Activated T-helper 2 cell treated with anti-CD3 and anti-CD28 coated beads, Interferon-gamma antibody, Interleukin-2, Interleukin-4, amounts not matched to agents 10 μg/mL and 5 μg/mL and 100 μg/mL, durations not matched to agents 14 hours and 24 hours and 36 hours (primary cell): ENCODE measurements around the gene CA11. TPM values are rescaled to one million over a fixed set of nuclear protein-coding genes. Genes with fewer than 3 reads are reported as not detected.

ENCODE experiments used
- DNase-seq: peaks from one replicate; pipeline ENCODE4 v3.0.0; 2021; ENCODE audit warnings: low spot score
- H3K27ac Mint-ChIP-seq: one replicate; pipeline ENCODE4 v1.8.0; 2021; ENCODE audit warnings: mixed read lengths
- H3K27me3 Mint-ChIP-seq: one replicate; pipeline ENCODE4 v1.8.0; 2021; ENCODE audit warnings: low read depth, mixed read lengths
- H3K36me3 Mint-ChIP-seq: one replicate; pipeline ENCODE4 v1.8.0; 2021; ENCODE audit warnings: low read depth, mixed read lengths
- H3K4me1 Mint-ChIP-seq: one replicate; pipeline ENCODE4 v1.8.0; 2021; ENCODE audit warnings: low read depth, mixed read lengths
- H3K4me3 Mint-ChIP-seq: one replicate; pipeline ENCODE4 v1.8.0; 2021; ENCODE audit warnings: low read depth, mild to moderate bottlenecking, moderate library complexity, mixed read lengths
- H3K9me3 Mint-ChIP-seq: one replicate; pipeline ENCODE4 v1.8.0; 2021; ENCODE audit warnings: mixed read lengths
- intact Hi-C: fragments of 100-400 bp; cut with micrococcal nuclease; formaldehyde crosslinking; loops from one replicate; pipeline ENCODE4 v1.15.1; 2023
- total RNA-seq: library from RNA; stranded (reverse); gene quantifications from 2 replicates; pipeline ENCODE4 v1.2.3, GENCODE V29; 2022

Gene CA11
- total RNA-seq, 1 donor from 2014 or later = 5.4 TPM

DNA sequence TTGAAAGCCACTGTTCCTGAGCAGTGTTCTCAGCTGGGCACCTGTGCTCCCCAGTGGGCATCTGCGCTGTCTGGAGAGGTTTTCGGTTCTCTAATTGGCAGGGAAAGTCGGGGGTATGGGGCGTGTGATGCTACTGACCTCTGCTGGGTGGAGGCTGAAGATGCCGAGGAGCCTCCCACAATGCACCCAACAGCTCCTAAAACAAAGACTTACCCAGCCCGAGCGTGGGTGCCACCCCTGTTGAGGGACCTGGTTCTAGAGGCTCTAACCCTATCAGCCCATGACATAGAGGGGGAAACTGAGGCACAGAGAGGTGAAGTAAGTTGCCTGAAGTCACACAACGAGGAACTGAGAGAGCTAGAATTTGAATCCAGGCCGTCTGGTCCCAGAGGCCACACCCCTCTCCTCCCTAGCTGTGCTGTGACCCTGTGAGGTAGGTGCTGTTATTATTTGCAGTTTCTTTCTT is 37.2 kb downstream of the CA11 start:
- no peaks in the 10 kb centered on the region for H3K9me3 Mint-ChIP-seq
- no peaks in the 10 kb centered on the region for H3K27me3 Mint-ChIP-seq
- peaks cover under 1% of the 10 kb centered on the region for H3K36me3 Mint-ChIP-seq
- peak; percentile 33 for DNase-seq
- H3K27ac Mint-ChIP-seq = no peak overlapping the region
- intact Hi-C loops = loop anchor here (2.0 kb wide), 1 partner anchor 102 kb away; no protein-coding TSS in a partner anchor
- no peak overlapping the region for H3K4me3 Mint-ChIP-seq
- peaks cover 2% of the 10 kb centered on the region for H3K4me1 Mint-ChIP-seq

DNA sequence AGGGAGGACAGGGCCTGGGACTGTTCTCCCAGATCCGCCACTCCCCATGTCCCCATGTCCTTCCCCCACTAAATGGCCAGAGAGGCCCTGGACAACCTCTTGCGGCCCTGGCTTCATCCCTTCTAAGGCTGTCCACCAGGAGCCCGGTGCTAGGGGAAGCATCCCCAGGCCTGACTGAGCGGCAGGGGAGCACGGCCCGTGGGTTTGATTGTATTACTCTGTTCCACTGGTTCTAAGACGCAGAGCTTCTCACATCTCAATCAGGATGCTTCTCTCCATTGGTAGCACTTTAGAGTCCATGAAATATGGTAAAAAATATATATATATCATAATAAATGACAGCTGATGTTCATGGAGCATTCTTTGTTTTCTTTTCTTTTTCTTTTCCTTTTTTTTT is 38.6 kb downstream of the CA11 start:
- DNase-seq = no peak
- H3K9me3 Mint-ChIP-seq = no peaks in the 10 kb centered on the region
- H3K27ac Mint-ChIP-seq = no peak overlapping the region
- H3K36me3 Mint-ChIP-seq = no peaks in the 10 kb centered on the region
- H3K27me3 Mint-ChIP-seq = no peaks in the 10 kb centered on the region
- peaks cover 2% of the 10 kb centered on the region for H3K4me1 Mint-ChIP-seq
- no peak overlapping the region for H3K4me3 Mint-ChIP-seq
- intact Hi-C loops = no loop called here

DNA sequence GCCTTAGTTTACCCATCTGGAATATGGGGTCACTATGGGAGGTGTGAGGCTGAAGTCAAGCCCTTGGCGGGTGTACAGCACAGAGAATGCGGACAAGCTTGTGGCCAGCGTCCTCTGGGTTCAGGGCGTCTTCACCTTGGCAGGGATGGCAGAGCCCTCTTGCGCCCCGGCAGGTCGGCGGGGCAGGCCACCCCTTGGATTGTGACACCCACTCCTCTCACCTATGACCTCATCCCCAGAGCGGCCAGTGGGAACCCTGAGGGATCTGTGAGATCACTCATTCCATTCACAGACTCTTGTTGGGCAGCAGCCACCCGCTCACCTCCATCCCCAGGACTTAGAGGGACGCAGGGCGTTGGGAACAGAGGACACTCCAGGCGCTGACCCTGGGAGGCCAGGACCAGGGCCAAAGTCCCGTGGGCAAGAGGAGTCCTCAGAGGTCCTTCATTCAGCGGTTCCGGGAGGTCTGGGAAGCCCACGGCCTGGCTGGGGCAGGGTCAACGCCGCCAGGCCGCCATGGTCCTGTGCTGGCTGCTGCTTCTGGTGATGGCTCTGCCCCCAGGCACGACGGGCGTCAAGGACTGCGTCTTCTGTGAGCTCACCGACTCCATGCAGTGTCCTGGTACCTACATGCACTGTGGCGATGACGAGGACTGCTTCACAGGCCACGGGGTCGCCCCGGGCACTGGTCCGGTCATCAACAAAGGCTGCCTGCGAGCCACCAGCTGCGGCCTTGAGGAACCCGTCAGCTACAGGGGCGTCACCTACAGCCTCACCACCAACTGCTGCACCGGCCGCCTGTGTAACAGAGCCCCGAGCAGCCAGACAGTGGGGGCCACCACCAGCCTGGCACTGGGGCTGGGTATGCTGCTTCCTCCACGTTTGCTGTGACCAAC is 39.3 kb downstream of the CA11 start, which contains the start of gene SPACA4:
Gene SPACA4, plus strand, starts transcription at position 280 of the 896 bp plus-strand sequence. Its CDS starts 237 bp downstream, at position 517.
- intact Hi-C loops = no loop called here
- Mint-ChIP-seq H3K27me3 (no peaks in the 10 kb centered on the region), H3K36me3 (no peaks in the 10 kb centered on the region), H3K27ac (no peak within 1 kb of the TSS), H3K9me3 (no peaks in the 10 kb centered on the region), H3K4me1 (peaks cover 2% of the 10 kb centered on the region), H3K4me3 (no peak within 1 kb of the TSS)
- DNase-seq = no peak

DNA sequence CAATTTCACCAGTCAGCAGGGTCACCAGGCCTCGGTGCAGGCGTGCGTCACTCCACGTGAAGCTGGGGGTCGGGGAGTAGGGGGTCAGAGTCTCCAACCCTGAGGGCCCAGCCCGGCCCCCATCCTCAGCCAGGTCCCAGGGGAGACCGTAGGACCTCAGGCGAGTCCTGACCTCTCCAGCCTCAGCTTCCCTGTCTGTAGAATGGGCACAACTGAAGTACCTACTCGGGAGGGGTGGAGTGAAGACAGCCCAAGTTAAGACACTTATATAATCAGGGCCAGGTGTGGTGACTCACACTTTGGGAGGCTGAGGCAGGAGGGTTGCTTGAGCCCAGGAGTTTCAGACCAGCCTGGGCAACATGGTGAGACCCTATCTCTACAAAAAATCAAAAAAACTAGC is 42.1 kb downstream of the CA11 start:
- intact Hi-C loops = no loop called here
- Mint-ChIP-seq H3K27me3 (no peaks in the 10 kb centered on the region), H3K9me3 (no peaks in the 10 kb centered on the region), H3K4me3 (no peak overlapping the region), H3K4me1 (peaks cover under 1% of the 10 kb centered on the region), H3K36me3 (no peaks in the 10 kb centered on the region), H3K27ac (no peak overlapping the region)
- DNase-seq = no peak

DNA sequence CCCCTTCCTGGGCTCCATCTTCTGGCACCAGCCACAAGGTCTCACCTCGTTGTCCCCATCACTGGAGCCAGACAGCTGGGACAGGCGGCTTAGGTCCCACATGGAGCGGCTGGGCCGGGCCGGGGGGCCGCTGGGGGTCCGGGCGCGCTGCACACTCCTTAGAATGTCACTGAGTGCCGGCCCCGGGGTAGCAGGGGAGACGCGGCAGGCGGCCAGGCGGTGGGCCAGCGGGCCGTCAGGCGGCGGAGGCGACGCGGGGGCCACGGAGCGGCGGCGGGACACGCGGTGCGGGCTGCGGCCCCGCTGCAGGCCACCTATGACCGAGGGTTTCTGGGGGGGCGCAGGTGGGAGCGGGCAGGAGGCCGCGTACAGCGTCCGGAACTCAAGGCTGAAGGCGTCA is 42.5 kb downstream of the CA11 start:
- no peaks in the 10 kb centered on the region for H3K4me1 Mint-ChIP-seq
- H3K27ac Mint-ChIP-seq = no peak overlapping the region
- H3K36me3 Mint-ChIP-seq = no peaks in the 10 kb centered on the region
- no peak for DNase-seq
- no peaks in the 10 kb centered on the region for H3K9me3 Mint-ChIP-seq
- H3K4me3 Mint-ChIP-seq = no peak overlapping the region
- intact Hi-C loops = no loop called here
- no peaks in the 10 kb centered on the region for H3K27me3 Mint-ChIP-seq

DNA sequence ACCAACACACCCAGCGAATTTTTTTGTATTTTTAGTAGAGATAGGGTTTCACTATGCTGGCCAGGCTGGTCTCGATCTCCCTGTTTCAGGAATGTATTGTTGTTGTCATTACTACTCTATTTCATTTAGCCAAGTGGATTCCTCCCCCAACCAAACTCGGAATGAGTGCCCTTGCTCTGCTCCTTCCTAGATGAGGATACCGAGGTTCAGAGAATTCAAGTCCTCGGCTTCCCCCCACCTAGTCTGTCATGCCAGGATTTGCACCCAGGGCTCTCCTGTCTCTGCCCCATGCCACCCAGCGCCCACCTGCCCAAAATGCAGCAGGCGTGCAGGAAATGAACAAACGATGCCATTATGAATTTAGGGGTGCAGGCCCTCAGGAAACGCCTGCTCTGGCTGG is 43.0 kb downstream of the CA11 start:
- H3K4me3 Mint-ChIP-seq = no peak overlapping the region
- no peaks in the 10 kb centered on the region for H3K27me3 Mint-ChIP-seq
- no peak for DNase-seq
- intact Hi-C loops = no loop called here
- no peaks in the 10 kb centered on the region for H3K36me3 Mint-ChIP-seq
- H3K4me1 Mint-ChIP-seq = no peaks in the 10 kb centered on the region
- no peak overlapping the region for H3K27ac Mint-ChIP-seq
- H3K9me3 Mint-ChIP-seq = no peaks in the 10 kb centered on the region

DNA sequence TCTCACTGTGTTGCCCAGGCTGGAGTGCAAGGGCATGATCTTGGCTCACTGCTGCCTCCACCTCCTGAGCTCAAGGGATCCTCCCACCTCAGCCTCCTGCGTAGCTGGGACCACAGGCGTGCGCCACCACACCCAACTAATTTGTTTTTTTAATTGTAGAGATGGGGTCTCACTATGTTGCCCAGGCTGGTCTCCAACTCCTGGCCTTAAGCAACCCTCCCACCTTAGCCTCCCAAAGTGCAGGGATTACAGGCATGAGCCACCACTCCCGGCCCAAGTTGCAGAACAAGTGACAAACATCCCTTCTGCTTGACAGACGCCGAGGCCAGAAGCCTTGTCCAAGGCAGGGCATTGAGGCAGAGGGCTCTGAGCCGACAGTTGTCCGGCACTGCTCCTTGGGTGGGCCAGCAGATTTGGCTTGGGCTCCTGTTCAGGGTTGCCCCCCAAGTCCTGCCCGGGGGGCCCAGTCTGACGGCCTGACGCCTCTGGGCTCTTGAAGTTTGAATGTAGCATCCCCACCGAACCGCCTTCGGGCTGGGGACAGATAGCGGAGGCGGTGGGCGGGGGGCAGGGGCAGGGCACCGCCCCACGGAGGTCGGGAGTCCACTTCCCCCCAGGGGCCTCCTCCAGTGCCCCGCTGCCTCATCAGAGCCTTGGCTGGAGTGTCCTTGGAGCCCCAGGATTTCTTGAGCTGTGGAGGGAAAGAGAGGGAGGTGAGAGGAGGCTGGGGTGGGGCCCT is 45.1 kb downstream of the CA11 start:
- no peak overlapping the region for H3K27ac Mint-ChIP-seq
- H3K4me3 Mint-ChIP-seq = no peak overlapping the region

DNA sequence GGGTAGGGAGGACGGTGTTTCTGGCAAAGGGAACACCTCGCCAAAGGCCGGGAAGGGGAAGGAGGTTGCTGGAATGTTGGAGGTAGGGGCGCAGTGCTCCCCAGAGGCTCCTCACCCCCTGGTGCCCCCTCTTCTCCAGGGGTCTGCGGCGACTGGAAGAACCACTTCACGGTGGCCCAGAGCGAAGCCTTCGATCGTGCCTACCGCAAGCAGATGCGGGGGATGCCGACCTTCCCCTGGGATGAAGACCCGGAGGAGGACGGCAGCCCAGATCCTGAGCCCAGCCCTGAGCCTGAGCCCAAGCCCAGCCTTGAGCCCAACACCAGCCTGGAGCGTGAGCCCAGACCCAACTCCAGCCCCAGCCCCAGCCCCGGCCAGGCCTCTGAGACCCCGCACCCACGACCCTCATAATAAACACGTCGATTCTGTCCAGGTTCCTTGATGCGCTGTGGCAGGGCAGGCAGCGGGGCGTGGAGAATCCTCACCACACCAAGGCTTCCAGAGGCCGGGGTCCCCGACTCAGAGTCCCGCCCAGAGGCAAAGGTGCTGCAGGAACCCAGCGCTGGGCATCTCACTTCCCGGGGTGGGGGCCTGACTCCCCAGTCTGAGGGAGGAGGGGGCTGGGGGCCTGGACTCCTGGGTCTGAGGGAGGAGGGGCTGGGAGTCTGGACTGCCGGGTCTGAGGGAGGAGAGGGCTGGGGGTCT is 46.8 kb downstream of the CA11 start:
- no peak for DNase-seq
- intact Hi-C loops = no loop called here
- no peaks in the 10 kb centered on the region for H3K36me3 Mint-ChIP-seq
- no peaks in the 10 kb centered on the region for H3K9me3 Mint-ChIP-seq
- H3K27me3 Mint-ChIP-seq = no peaks in the 10 kb centered on the region
- H3K27ac Mint-ChIP-seq = no peak overlapping the region
- peaks cover 5% of the 10 kb centered on the region for H3K4me1 Mint-ChIP-seq
- H3K4me3 Mint-ChIP-seq = no peak overlapping the region

More for the DNA sequence above, 45.1 kb downstream of the CA11 start:
- no peaks in the 10 kb centered on the region for H3K9me3 Mint-ChIP-seq
- peaks cover 4% of the 10 kb centered on the region for H3K4me1 Mint-ChIP-seq
- no peaks in the 10 kb centered on the region for H3K27me3 Mint-ChIP-seq
- DNase-seq = no peak
- intact Hi-C loops = no loop called here
- no peaks in the 10 kb centered on the region for H3K36me3 Mint-ChIP-seq

DNA sequence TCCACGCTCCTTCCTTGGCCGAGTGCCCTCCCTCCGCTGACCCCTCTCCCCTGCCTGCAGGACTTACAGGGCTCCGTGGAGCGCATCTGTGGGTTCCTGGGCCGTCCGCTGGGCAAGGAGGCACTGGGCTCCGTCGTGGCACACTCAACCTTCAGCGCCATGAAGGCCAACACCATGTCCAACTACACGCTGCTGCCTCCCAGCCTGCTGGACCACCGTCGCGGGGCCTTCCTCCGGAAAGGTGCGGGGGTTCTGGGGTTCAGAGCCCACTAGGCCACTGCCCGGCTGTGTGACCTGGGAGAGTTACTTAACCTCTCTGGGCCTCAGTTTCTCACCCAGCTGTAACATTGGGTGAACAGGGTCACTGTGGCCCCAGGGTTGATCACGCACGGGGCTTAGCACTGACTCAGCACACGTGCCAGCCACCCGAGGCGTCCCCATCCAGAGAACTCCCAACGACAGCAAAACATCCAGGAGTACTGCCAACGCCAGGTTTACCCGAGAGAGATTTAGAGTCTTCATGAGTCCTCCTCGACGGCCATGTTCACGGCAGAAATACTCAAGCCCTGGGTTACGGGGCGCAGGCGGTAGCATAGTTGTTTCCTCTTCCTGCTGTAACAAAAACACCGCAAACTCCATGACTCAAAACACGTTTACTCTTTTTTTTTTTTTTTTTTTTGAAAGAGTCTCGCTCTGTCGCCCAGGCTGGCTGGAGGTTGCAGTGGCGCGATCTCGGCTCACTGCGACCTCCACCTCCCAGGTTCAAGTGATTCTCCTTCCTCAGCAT is 49.1 kb downstream of the CA11 start:
- Mint-ChIP-seq H3K4me1 (peaks cover 8% of the 10 kb centered on the region), H3K9me3 (no peaks in the 10 kb centered on the region), H3K27ac (peak overlapping the region; percentile 75), H3K36me3 (no peaks in the 10 kb centered on the region), H3K27me3 (no peaks in the 10 kb centered on the region), H3K4me3 (peak overlapping the region; percentile 76)
- intact Hi-C loops = no loop called here
- DNase-seq = peak; percentile 37

DNA sequence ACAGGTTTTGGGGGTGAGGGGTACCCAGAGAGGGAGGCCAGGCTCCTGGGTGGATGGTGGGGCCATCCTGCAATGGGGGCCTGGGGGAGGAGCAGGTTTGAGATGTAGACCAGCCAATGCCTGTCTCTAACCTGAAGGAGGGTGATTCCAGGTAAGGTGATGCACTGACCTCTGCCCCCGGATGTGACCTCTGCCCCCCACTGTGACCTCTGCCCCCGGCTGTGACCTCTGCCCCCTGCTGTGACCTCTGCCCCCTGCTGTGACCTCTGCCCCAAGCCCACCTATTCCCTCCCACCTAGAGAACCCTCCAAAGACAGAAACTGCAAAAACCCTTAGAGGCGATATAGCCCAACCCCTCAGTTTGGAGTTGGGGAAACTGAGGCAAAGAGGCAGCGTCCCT is 49.8 kb downstream of the CA11 start:
- H3K27ac Mint-ChIP-seq = no peak overlapping the region
- H3K4me3 Mint-ChIP-seq = peak overlapping the region; percentile 76
- DNase-seq = no peak
- H3K9me3 Mint-ChIP-seq = no peaks in the 10 kb centered on the region
- H3K36me3 Mint-ChIP-seq = no peaks in the 10 kb centered on the region
- intact Hi-C loops = no loop called here
- peaks cover 9% of the 10 kb centered on the region for H3K4me1 Mint-ChIP-seq
- H3K27me3 Mint-ChIP-seq = peaks cover 1% of the 10 kb centered on the region

DNA sequence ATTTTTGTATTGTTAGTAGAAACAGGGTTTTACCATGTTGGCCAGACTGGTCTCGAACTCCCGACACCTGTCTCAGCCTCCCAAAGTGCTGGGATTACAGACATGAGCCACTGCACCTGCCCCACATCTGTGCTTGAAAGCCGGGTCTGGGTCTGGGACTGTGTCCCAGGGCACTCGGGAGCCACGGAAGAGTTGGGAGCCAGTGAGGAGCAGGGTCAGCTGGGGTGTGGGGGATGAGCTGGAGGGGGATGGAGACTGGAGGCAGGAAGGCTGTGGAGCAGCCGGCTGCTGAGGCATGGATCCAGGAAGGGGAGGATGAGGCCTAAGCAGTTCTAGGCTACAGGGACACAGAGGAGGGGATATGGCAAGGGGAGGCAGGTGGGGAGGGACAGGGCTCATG is 50.2 kb downstream of the CA11 start:
- Mint-ChIP-seq H3K27ac (no peak overlapping the region), H3K27me3 (peaks cover 1% of the 10 kb centered on the region), H3K9me3 (no peaks in the 10 kb centered on the region), H3K4me3 (peak overlapping the region; percentile 76), H3K36me3 (no peaks in the 10 kb centered on the region), H3K4me1 (peaks cover 9% of the 10 kb centered on the region)
- no peak for DNase-seq
- intact Hi-C loops = no loop called here

DNA sequence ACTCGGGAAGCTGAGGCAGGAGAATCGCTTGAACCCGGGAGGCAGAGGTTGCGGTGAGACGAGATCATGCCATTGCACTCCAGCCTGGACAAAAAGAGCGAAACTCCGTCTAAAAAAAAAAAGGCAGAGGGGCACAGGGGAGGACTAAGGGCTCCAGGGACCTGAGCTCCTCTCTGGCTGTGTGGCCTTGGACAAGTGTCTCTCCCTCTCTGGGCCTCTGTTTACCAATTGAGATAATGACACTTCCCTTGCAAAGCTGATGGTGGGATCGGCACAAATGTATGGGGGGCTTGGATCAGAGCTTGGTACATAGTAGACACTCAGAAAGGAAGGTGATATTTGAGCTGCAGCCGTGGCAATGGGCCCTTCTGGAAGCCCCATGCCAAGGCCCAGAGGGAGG is 50.8 kb downstream of the CA11 start:
- H3K27ac Mint-ChIP-seq = peak overlapping the region; percentile 64

More for the DNA sequence above, 50.8 kb downstream of the CA11 start:
- Mint-ChIP-seq H3K9me3 (no peaks in the 10 kb centered on the region), H3K27me3 (peaks cover 1% of the 10 kb centered on the region), H3K36me3 (no peaks in the 10 kb centered on the region), H3K4me1 (peaks cover 9% of the 10 kb centered on the region), H3K4me3 (peak overlapping the region; percentile 70)
- no peak for DNase-seq
- intact Hi-C loops = no loop called here
